IPS-18c (cell line): ENCODE measurements around the gene DTNB.

Experiments
- H3K4me3 ChIP-seq: 2 replicates; pipeline ENCODE4 v1.7.0; 2013; ENCODE audit warnings: low read depth, mild to moderate bottlenecking, low read length, moderate library complexity; ENCODE audit not compliant: insufficient read depth
- H3K9me3 ChIP-seq: one replicate; pipeline ENCODE4 v1.6.1; 2013; ENCODE audit warnings: mild to moderate bottlenecking, low read length, moderate library complexity; ENCODE audit not compliant: control insufficient read depth, insufficient read depth

DTNB gene

DNA sequence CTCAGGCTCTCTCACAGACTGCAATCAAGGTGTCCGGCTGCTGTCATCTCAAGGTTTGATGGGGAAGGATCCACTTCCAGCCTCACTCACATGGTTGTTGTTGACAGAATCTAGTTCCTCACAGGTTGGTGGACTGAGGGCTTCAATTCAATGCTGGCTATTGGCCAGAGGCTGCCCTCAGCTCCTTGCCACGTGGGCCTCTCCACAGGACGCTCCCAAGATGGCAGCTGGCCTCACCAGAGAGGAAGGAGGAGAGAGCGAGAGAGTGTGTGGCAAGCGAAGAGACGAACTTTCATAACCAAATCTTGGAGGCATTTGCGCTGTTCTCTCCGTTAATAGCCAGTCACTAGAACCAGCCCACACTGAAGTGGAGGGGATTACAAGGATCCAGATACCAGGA, 318.1 kb downstream of the DTNB start:
- Histone ChIP-seq H3K9me3 (no peaks in the 10 kb centered on the region), H3K4me3 (no peak overlapping the region)

DNA sequence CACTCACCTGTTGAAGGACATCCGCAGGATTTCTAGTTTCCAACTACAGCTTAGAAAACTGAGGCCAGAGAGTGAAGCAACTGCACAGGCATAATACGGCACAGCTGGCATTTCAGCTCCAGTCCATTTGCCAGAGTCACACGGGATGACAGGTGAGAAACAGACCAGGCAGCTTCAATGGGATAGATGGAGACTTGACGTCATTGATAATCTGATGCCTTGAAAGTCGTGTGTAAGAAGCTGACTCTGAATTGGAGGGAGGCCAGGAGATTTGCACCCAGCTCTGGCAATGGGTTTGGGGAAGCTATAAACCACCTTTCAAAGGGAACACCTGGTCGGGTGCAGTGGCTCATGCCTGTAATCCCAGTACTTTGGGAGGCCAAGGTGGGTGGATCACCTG, 319.3 kb downstream of the DTNB start:
- Histone ChIP-seq H3K9me3 (no peaks in the 10 kb centered on the region), H3K4me3 (no peak overlapping the region)

DNA sequence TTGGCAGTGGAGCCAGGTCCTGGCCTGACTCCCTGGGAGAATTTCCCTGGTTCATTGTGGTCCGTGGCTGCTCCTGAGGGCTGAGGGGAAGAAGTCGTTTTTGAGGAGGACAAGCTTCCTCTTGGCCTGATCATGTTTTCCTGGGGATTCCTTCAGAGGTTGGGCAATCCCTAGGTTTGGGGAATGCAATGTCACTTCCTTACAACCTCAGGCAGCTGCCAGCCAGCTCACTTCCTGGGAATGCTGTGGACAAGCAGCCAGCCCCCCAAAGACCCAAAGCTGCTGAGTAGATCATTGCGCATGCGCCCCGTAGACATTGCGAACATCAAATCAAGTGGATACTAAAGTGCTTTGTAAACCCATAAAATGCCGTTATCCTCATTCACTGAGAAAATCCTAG, 324.0 kb downstream of the DTNB start:
- Histone ChIP-seq H3K4me3 (no peak overlapping the region), H3K9me3 (no peaks in the 10 kb centered on the region)

DNA sequence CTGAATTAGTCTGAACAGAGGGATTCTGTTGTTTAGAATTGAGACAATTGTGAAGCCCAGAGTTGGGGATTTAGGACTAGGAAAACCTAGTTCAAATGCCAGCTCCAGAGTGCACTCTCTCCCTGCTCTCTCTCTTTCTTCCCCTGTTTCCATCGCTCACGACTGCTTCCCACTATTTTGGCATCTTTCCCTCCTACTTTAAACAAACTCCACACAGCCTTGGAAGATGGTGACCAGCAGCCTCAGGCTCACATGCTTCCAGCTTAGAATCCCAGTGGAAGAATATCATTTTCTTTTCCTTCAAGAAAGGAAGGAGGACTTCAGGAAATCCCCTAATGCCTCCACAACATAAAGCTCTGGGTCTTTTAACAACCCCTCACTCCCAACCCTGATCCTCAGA, 325.5 kb downstream of the DTNB start:
- H3K9me3 ChIP-seq, result no peaks in the 10 kb centered on the region
- H3K4me3 ChIP-seq, result no peak overlapping the region

DNA sequence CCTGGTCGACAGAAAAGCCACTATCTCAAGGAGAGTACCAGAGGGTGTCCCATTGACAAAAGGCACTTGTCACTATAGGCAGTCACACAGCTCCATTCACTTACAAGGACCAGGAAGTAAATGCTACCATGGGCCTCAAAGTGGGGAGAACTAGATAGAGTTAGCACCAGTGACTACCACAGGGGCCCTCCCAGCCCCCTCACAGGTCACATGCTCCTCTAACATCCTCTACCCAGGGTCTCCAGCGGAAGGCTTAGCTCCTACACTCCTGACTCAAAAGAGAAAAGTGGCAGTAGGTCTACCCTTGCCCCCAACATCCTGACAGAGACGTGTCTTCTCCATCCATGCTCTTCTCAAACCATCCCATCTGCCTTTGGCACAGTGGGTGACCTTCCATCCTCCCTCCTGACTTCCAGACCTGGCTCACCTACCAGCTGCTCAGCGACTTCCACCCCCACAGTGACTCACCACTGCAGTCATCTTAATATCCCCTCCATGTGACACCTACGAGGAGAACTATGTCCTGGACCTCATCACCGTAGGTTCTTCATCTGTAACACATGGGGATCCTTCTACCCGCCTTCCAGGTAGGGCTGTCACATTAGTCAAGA, 326.1 kb downstream of the DTNB start:
- Histone ChIP-seq H3K4me3 (no peak overlapping the region), H3K9me3 (no peaks in the 10 kb centered on the region)

GRCh38 chr2:25343187-25343825, 330.1 kb downstream of the DTNB start:
- H3K4me3 ChIP-seq, result no peak overlapping the region

GRCh38 chr2:25342372-25343186, 330.8 kb downstream of the DTNB start:
- Histone ChIP-seq H3K4me3 (peak overlapping the region; percentile 53), H3K9me3 (no peaks in the 10 kb centered on the region)

More at GRCh38 chr2:25343187-25343825, 330.1 kb downstream of the DTNB start:
- H3K9me3 ChIP-seq, result no peaks in the 10 kb centered on the region

DNA sequence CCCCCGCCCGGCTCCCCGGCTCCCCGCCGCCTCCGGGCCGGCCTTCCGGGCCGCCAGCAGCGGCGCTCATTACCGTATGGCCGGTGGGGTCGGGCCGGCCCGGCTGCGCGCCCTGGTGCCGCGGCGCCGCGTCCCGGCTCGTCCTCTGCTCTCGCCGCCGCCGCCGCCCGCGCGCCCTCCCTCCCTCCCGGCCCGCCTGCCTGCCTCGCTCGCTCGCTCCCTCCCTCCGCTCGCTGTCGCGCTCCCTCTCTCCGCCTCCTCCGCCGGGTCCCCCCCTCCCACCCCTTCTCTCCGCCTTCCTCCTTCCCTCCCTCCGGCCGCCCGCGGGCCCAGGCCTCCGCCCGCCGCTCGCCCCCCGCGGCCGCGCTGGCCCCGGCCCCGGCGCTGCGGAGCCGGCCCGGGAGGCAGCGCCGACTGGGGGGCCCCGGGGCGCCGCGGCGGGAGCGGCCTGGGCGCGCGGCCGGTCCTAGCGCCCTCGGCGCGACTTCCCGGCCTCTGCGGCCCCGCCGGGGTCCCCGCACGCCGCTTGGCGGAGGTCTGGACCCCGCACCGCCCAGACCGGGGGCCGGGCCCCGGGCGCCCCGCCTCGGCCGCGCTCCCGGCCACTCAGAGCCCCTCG, 331.5 kb downstream of the DTNB start, which contains the start of gene DNMT3A:
TSS of gene DNMT3A (minus strand) at position 173 of the 619 bp plus-strand sequence. CDS start 27,941 bp downstream, outside the sequence.
- H3K4me3 ChIP-seq, result peak within 1 kb of the TSS; percentile 53
- H3K9me3 ChIP-seq, result no peaks in the 10 kb centered on the region

GRCh38 chr2:25341011-25341727, 332.2 kb downstream of the DTNB start:
- no peak overlapping the region; the same call in 1 of the 2 replicates for H3K4me3 ChIP-seq
- H3K9me3 ChIP-seq, result no peaks in the 10 kb centered on the region

GRCh38 chr2:25340181-25340921, 333.0 kb downstream of the DTNB start:
- H3K4me3 ChIP-seq, result peak overlapping the region; percentile 48
- H3K9me3 ChIP-seq, result no peaks in the 10 kb centered on the region

GRCh38 chr2:25339791-25340180, 333.6 kb downstream of the DTNB start:
- Histone ChIP-seq H3K4me3 (peak overlapping the region; percentile 48), H3K9me3 (no peaks in the 10 kb centered on the region)

DNA sequence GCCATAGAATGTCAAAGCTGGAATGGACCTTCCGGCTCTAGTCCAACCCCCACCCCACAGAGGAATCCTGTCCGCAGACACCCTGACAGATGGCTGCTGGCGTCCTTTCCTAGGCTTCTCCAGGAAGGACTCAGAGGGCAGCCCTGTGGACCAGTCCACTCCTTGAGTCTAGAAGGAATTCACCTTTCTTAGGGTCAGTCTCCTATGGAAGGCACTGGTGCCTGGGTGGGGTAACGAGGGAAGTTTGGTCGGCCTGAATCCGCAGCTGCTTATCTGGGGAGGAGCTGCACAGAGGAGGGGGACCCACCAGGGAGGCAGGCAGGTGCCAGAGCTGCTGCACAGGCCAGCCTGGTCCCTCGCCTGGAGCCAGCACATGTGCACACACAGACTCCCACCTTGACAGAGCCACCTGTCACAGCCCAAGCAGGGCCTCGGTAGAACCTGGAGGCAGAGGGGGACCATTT, 334.1 kb downstream of the DTNB start:
- H3K9me3 ChIP-seq, result no peaks in the 10 kb centered on the region
- H3K4me3 ChIP-seq, result no peak overlapping the region

GRCh38 chr2:25338401-25338800, 335.0 kb downstream of the DTNB start:
- H3K9me3 ChIP-seq, result no peaks in the 10 kb centered on the region
- no peak overlapping the region for H3K4me3 ChIP-seq

DNA sequence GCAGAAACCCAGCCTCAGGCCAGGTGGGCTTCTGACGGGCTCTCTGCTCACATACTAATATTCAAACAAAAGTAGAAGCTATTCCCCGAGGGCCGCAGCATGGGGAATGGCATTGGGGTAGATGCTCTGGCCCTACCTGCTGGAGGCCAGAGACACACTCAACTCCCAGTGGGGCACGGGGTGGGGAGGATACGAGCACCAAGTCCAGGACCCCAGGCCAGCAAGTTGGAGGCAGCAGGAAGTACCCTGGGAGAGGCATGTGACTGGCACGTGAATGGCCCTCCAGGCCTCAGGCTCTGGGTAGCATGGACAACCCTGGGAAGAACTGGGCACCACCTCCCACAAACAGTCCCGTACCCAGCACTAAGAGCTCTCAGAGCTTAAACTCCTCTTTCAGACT, 335.5 kb downstream of the DTNB start:
- no peak overlapping the region for H3K4me3 ChIP-seq
- H3K9me3 ChIP-seq, result no peaks in the 10 kb centered on the region

GRCh38 chr2:25337276-25337675, 336.1 kb downstream of the DTNB start:
- Histone ChIP-seq H3K9me3 (no peaks in the 10 kb centered on the region), H3K4me3 (no peak overlapping the region)

GRCh38 chr2:25336383-25336841, 337.0 kb downstream of the DTNB start:
- H3K9me3 ChIP-seq, result no peaks in the 10 kb centered on the region
- peak overlapping the region; percentile 24; the same call in 1 of the 2 replicates for H3K4me3 ChIP-seq
